GM19324 (cell line): ENCODE data around the gene ADAMTS12.
"Not testable (repeated sequence)": the region's sequence is repeated elsewhere in the genome, so short reads cannot be mapped to it uniquely, and the experiment has no call there.

Source experiments
- ATAC-seq: cut with Tn5 transposase; IDR thresholded peaks from one replicate; pipeline ENCODE4 v1.9.1; 2021; ENCODE audit warnings: mild to moderate bottlenecking, moderate library complexity; ENCODE audit not compliant: unreplicated experiment, low FRiP score

ADAMTS12 gene

DNA sequence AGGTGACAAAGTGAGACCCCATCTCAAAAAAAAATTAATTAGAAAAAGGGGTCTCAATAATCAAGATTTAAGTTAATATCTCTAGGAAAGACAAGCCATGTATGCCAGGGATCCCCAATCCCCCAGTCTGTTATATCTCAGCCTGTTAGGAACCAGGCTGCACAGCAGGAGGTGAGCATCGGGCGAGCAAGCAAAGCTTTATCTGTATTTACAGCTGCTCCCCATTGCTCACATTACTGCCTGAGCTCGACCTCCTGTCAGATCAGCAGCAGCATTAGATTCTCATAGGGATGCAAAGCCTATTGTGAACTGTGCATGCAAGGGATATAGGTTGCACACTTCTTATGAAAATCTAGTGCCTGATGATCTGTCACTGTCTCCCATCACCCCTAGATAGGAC is 334.2 kb downstream of the ADAMTS12 start:
- ATAC-seq: no peak

GRCh38 chr5:33556330-33557328 is 335.2 kb downstream of the ADAMTS12 start:
- no peak for ATAC-seq

DNA sequence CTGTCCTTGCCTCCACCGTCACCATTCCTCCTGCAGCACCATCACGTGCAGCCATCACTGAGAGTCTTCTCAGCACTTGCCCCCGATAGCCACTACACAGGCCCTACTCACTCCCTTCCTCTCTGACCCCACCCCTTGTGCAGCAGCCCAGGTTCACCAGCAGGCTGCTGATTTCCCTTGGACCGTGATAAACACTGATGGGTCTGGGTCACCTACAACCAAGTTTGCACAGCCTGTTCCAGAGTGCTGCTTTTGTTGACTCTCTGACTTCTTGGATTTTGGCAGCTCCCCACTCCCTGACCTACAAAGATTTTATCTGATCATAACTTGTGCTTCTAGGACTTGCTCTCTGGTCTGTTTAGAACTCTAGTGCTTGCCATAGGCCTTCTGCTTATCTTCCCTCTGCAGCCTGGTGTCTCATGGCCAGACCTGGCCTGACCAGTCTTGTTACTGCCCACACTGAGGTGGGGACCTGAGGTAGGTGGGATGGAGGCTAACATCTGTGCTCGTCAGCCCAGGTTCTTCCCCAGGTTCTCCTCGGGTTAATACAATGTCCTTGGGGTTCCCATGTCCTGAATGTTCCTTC is 341.7 kb downstream of the ADAMTS12 start:
- ATAC-seq: no peak

- ATAC-seq: not testable (repeated sequence)
Measured at GRCh38 chr5:33539790-33540189, 352.0 kb downstream of the ADAMTS12 start.

GRCh38 chr5:33539212-33539611 is 352.6 kb downstream of the ADAMTS12 start:
- no peak for ATAC-seq

DNA sequence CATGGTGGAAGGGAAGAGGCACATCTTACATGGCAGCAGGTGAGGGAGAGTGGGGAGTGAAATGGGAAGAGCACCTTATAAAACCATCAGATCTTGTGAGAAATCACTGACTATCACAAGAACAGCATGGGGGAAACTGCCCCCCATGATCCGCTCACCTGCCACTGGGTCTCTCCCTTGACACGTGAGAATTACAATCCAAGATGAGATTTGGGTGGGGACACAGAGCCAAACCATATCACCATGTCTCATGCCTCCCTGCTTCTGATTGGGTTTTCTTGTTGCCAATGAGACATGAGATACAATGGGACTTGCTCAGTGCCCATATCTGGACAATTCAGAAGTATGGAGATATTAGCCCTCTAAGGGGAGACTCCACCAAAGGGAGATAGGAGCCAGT is 353.6 kb downstream of the ADAMTS12 start:
- ATAC-seq: no peak

- no peak for ATAC-seq
Measured at GRCh38 chr5:33537240-33537639, 354.6 kb downstream of the ADAMTS12 start.

- ATAC-seq: no peak
Measured at GRCh38 chr5:33536802-33537201, 355.0 kb downstream of the ADAMTS12 start.

GRCh38 chr5:33531824-33532223 is 360.0 kb downstream of the ADAMTS12 start:
- ATAC-seq: no peak

- no peak for ATAC-seq
Measured at GRCh38 chr5:33531037-33531298, 360.8 kb downstream of the ADAMTS12 start.

GRCh38 chr5:33530183-33531036 is 361.4 kb downstream of the ADAMTS12 start:
- no peak for ATAC-seq

GRCh38 chr5:33527696-33528095 is 364.1 kb downstream of the ADAMTS12 start:
- ATAC-seq: no peak

GRCh38 chr5:33526755-33527154 is 365.0 kb downstream of the ADAMTS12 start:
- no peak for ATAC-seq

- no peak for ATAC-seq
Measured at GRCh38 chr5:33524476-33524875, 367.3 kb downstream of the ADAMTS12 start.

- ATAC-seq: no peak
Measured at GRCh38 chr5:33523208-33523771, 368.5 kb downstream of the ADAMTS12 start.

GRCh38 chr5:33516421-33516820 is 375.4 kb downstream of the ADAMTS12 start:
- no peak for ATAC-seq

GRCh38 chr5:33515366-33515765 is 376.4 kb downstream of the ADAMTS12 start:
- not testable (repeated sequence) for ATAC-seq

- no peak for ATAC-seq
Measured at GRCh38 chr5:33513462-33514185, 378.2 kb downstream of the ADAMTS12 start.

GRCh38 chr5:33509036-33509435 is 382.8 kb downstream of the ADAMTS12 start:
- ATAC-seq: no peak

GRCh38 chr5:33507426-33507825 is 384.4 kb downstream of the ADAMTS12 start:
- no peak for ATAC-seq
